ENCODE measurements around the gene IRGC.

IRGC gene

DNA sequence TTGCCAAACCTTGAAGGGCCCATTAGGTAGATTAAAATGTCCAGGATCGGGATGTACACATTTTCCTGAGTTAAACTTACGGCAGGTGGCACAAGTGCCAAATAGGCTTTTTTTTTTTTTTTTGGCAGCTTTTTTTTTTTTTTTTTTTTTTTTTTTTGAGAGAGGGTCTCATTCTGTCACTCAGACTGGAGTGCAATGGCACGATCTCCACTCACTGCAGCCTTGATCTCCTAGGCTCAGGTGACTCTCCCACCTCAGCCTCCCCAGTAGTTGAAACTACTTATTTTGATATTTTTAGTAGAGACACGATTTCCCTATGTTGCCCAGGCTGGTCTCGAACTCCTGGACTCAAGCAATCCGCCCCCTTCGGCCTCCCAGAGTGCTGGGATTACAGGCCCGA lies 9.0 kb downstream of the IRGC start:
- no peak for DNase-seq (ENCODE audit: low read depth, low spot score)

DNA sequence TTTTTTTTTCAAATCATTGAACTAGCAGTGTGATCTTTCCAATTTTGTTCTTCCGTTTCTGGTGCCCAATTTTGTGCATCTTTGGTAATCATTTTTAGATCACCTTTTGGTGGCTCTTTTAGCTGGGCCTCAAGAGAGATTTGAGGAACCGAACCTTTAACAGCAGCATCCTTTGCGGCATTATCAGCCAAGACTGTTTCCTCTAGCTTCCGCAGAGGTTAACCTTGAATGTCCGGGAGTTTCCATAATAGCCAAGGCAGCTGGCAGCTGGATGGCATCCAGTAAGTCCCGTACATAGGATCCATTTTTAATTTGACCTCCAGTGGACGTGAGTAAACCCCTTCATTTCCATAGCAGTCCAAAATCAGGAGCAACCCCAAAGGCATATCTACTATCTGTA lies 9.6 kb downstream of the IRGC start:
- DNase-seq (ENCODE audit: low read depth, low spot score), result no peak

- no peak for DNase-seq (ENCODE audit: low read depth, low spot score)
Observed at GRCh38 chr19:43726736-43727592, 11.1 kb downstream of the IRGC start.

GRCh38 chr19:43727593-43727853 lies 11.6 kb downstream of the IRGC start:
- DNase-seq (ENCODE audit: low read depth, low spot score), result no peak

- DNase-seq (ENCODE audit: low read depth, low spot score), result no peak
Observed at GRCh38 chr19:43729919-43730318, 14.0 kb downstream of the IRGC start.

- DNase-seq (ENCODE audit: low read depth, low spot score), result no peak
Observed at GRCh38 chr19:43731346-43731745, 15.5 kb downstream of the IRGC start.

- DNase-seq (ENCODE audit: low read depth, low spot score), result peak; percentile 96
Observed at GRCh38 chr19:43731846-43732245, 16.0 kb downstream of the IRGC start.

DNA sequence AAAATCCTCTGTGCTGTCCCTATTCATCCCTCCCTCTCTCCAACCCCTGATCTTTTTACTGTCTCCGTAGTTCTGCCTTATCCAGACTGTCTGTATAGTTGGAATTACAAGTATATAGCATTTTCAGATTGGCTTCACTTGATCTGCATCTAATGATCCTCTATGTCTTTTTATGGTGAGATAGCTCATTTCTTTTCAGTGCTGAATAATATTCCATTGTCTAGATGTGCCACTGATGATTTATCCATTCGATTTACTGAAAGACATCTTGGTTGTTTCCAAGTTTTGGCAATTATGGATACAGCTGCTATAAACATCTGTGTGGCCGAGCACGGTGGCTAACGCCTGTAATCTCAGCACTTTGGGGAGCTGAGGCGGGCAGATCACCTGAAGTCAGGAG lies 19.1 kb downstream of the IRGC start:
- DNase-seq (ENCODE audit: low read depth, low spot score), result no peak

DNA sequence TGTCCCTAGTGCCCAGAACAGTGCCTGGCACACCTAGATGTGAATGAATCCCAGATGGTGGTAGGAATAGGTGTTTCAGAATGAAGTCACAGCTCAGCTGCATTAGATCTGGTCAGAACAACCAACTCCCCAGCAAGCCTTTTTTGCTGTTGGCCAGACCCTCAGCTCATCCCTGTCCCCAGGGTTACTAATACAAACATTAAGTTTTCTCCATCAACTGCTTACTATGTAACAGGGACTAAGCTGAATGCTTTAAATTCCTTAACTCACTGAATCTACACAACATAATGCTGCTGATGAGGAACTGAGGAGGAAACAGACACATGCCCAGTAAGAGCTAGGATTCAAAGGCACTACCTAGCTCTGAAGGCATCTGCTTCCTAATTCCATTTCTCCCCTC lies 20.1 kb downstream of the IRGC start:
- DNase-seq (ENCODE audit: low read depth, low spot score), result no peak

- DNase-seq (ENCODE audit: low read depth, low spot score), result no peak
Observed at GRCh38 chr19:43738780-43739211, 22.9 kb downstream of the IRGC start.

DNA sequence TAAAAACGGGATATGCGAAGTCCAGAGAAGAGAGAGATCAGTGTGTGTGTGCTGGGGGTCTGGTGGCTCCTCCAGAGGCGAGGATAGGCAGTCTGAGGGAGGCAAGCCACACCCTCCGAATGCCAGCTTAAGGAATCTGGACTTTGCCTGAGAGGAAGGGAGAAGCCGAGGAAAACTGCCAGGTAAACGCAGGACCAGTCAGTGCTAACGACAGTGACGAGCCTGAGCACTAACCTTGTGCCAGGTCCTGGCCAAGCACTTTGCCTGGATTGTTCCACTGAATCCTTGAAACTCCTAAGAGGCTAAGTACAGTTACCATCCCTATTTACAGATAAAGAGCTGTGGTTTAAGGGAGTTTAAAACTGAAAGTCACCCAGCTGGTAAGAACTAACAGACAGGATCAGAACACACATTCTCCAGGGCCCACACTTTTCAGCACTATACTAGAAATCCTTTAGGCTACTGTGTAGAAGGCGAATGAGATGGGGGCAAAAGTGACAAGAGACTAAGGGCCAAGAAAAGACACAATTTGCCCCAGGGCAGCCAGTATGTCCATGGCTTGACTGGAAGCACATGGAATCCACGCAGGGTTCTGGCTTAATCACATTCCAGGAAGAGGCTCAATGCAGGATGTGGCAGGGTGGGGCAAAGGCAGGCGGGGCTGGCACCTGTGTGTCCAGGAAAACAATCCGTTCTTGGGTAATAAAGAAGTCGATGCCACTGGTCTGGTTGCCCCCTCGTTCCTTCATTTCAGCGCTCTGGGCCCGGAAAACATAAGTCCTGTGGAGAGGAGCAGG lies 23.8 kb downstream of the IRGC start:
- no peak for DNase-seq (ENCODE audit: low read depth, low spot score)

GRCh38 chr19:43741075-43741825 lies 25.4 kb downstream of the IRGC start:
- no peak for DNase-seq (ENCODE audit: low read depth, low spot score)

DNA sequence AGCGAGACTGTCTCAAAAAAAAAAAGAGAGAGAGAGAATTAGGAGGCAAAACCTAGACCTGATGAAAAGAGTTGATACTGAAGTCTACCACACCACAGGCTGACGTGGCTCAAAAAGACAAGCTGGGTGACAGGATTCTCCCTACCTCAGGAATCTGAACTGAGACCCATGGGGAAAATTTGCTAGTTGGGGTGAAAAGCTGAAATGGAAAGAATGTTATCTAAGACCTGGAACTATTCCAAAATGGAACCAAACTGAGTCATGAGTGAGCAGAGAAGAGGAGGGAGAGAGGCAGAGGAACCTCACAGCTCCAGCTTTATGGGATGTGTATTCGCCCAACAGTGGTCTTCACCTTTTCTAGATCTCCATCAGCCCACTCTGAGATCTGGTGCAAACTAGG lies 27.2 kb downstream of the IRGC start:
- DNase-seq (ENCODE audit: low read depth, low spot score), result no peak

DNA sequence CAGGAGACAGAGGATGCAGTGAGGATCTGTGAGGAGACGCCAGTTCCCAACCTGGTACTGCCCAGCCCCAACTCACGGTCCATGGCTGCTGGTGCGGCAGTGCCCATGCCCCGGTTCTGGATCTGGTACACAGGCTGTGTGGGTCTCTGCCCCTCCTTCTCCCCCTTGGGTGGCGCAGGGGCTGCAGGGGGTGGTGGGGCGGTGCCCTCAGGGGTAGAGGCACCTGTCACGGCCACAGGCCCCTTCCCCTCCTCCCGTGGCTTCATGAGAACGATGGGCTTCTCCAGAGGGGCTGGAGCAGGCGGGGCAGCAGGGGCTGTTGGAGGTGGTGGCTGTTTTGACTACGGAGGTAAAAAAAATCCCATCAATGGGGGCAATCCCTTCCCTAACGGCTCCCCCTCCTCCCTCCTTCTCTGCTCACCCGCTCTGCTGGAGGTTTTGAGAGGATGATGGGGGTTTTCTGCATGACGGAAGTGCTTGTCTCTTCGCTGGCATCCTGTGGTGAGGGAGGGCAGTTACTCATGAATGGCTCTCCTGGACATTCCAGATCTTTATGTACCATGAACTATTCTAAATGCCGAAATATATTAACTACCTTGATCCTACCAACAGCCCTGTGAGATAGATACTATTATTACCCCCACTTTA lies 31.8 kb downstream of the IRGC start:
- DNase-seq (ENCODE audit: low read depth, low spot score), result no peak

DNA sequence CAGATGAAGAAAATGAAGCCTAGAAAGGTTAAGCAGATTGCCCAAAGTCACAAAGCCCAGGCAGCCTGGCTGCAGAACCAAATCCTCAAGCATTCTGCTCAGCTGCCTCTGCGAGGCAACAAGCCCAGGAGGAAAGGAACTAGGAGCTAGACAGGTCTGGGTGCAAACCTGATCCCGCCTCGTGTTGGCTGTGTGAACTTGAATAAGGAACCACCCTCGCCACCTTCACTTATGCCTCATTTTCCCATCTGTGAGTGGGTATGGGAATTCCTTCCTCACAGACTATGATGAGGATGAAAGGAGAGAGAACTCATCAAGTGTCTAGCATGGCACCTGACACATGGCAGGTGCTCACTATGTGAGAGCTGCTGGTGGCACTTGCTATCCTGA lies 32.3 kb downstream of the IRGC start:
- no peak for DNase-seq (ENCODE audit: low read depth, low spot score)

DNA sequence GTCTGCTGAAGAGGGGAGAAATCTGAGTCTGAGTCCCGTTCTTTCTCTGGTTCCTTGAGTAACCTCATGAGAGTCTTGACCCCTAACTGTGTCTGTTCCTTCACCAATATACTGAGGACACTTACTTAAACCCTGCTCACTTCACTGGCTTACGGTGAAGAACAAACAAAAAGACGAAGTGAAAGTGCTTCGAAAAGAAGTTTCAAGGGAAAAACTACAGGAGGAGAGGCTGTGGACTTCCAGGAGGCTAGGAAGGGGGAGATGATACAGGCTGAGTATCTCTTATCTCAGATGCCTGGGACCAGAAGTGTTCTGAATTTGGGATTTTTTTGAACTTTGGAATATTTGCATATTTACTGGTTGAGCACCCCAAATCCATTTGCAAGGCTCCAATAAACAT lies 32.8 kb downstream of the IRGC start:
- DNase-seq (ENCODE audit: low read depth, low spot score), result no peak

- DNase-seq (ENCODE audit: low read depth, low spot score), result no peak
Observed at GRCh38 chr19:43749152-43749551, 33.3 kb downstream of the IRGC start.

GRCh38 chr19:43749898-43750297 lies 34.0 kb downstream of the IRGC start:
- DNase-seq (ENCODE audit: low read depth, low spot score), result no peak

DNA sequence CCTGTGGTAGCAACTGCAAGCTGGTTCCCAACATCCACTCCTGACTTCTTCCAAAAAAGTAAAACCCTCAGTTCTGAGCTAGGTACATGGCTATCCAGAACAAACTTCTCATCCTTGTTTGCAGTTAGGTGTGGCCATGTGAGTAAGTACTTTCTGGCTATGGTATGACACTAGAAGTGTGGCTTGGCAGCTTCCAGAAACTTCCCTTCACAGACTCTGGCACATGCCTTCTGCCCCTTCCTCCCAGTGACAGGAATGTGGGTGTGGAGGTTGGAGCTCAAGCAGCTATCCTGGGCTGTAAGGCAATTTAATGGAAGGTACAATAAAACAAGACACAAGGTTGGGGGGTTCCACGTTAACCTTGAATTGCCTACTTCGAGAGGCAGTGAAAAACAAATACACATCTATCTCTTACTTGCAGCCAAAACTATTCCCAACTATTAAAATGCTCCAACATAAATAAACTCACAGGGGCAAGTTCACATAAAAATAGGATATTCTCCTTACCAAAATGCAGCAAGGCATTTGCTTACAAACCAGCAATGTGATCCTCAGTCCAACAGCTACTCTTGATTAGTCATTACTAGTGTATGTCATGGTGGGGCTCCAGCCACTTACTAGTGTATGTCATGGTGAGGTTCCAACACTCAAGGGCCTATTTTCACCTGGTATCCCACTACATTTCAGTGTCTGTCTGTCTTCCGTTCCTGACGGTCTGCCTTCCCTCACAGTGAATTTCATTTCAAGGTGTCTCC lies 35.8 kb downstream of the IRGC start:
- no peak for DNase-seq (ENCODE audit: low read depth, low spot score)

DNA sequence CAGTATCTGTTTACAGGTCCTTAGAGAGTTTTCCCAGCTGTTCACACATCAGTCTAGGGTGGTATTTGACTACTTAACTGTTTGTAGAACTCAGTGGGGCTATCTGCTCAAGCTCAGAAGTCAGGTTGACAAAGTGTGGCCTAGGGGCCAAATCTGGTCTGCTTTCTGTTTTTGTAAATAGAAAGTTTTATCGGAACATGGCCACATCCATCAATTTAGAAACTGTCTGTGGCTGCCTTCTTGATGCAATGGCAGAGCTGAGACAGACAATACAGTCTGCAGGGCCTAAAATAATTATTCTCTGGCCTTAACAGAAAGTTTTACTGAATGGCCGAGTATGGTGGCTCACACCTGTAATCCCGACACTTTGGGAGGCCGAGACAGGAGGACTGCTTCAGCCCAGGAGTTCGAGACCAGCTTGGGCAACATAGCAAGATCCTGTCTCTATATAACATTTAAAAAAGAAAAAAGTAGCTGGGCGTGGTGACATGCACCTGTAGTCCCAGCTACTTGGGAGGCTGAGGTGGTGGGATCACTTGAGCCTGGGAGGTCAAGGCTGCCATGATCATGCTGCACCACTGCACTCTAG lies 36.5 kb downstream of the IRGC start:
- no peak for DNase-seq (ENCODE audit: low read depth, low spot score)

- DNase-seq (ENCODE audit: low read depth, low spot score), result no peak
Observed at GRCh38 chr19:43754253-43754502, 38.3 kb downstream of the IRGC start.
